HEK293 (cell line): ENCODE data around the gene HAND1.

ENCODE experiments used
- ZBTB1 ChIP-seq: fragments of 450-650 bp; formaldehyde crosslinking; IDR thresholded peaks from 2 replicates; pipeline ENCODE4 v1.5.1; 2016; ENCODE audit warnings: missing biosample characterization, missing genetic modification characterization
- ZFHX2 ChIP-seq: fragments of 450-650 bp; formaldehyde crosslinking; conservative IDR thresholded peaks from 2 replicates; pipeline ENCODE4 v1.5.1; 2016; ENCODE audit warnings: missing biosample characterization, missing genetic modification characterization
- ZNF138 ChIP-seq: fragments of 450-650 bp; formaldehyde crosslinking; IDR thresholded peaks from 2 replicates; pipeline ENCODE4 v1.5.1; 2016; ENCODE audit warnings: missing biosample characterization, missing genetic modification characterization, borderline replicate concordance
- ZNF155 ChIP-seq: fragments of 450-650 bp; formaldehyde crosslinking; IDR thresholded peaks from 2 replicates; pipeline ENCODE4 v1.5.1; 2016; ENCODE audit warnings: missing biosample characterization, missing genetic modification characterization
- ZNF174 ChIP-seq: fragments of 450-650 bp; formaldehyde crosslinking; IDR thresholded peaks from 2 replicates; pipeline ENCODE4 v1.5.0; 2017; ENCODE audit warnings: missing biosample characterization, mild to moderate bottlenecking, missing genetic modification characterization
- ZNF24 ChIP-seq: fragments of 450-650 bp; formaldehyde crosslinking; IDR thresholded peaks from 2 replicates; pipeline ENCODE4 v1.5.1; 2016; ENCODE audit warnings: missing biosample characterization, missing genetic modification characterization
- ZNF274 ChIP-seq, 2 experiments: fragments of 200-500 bp in 1 of 2; fragments of 450-650 bp in 1 of 2; sonication (Bioruptor generic) in 1 of 2; formaldehyde crosslinking in 1 of 2; IDR thresholded peaks; 2 replicates each; pipeline versions ENCODE4 v1.5.1 to v1.6.1; 2014 to 2016; ENCODE audit warnings: borderline replicate concordance in 1 of 2, inconsistent platforms in 1 of 2, low read length in 1 of 2, missing biosample characterization in 1 of 2, missing genetic modification characterization in 1 of 2
- ZNF324 ChIP-seq: fragments of 450-650 bp; formaldehyde crosslinking; IDR thresholded peaks from 2 replicates; pipeline ENCODE4 v1.5.1; 2016; ENCODE audit warnings: missing biosample characterization, missing genetic modification characterization
- ZNF521 ChIP-seq: fragments of 450-650 bp; formaldehyde crosslinking; IDR thresholded peaks from 2 replicates; pipeline ENCODE4 v1.5.1; 2017; ENCODE audit warnings: missing biosample characterization, mild to moderate bottlenecking, missing genetic modification characterization
- ZNF544 ChIP-seq: fragments of 450-650 bp; formaldehyde crosslinking; IDR thresholded peaks from 2 replicates; pipeline ENCODE4 v1.5.0; 2017; ENCODE audit warnings: missing biosample characterization, missing genetic modification characterization
- ZNF629 ChIP-seq: fragments of 450-650 bp; formaldehyde crosslinking; IDR thresholded peaks from 2 replicates; pipeline ENCODE4 v1.5.1; 2017; ENCODE audit warnings: missing biosample characterization, missing genetic modification characterization
- ZNF768 ChIP-seq: fragments of 450-650 bp; formaldehyde crosslinking; IDR thresholded peaks from 2 replicates; pipeline ENCODE4 v1.5.1; 2018; ENCODE audit warnings: missing biosample characterization, mild to moderate bottlenecking, missing genetic modification characterization
- TF ChIP-seq, protein P1 (sequence below): fragments of 450-650 bp; formaldehyde crosslinking; IDR thresholded peaks from 2 replicates; pipeline ENCODE4 v1.5.1; 2016; ENCODE audit warnings: missing biosample characterization, missing genetic modification characterization
- TF ChIP-seq, protein P2 (sequence below): fragments of 450-650 bp; formaldehyde crosslinking; IDR thresholded peaks from 2 replicates; pipeline ENCODE4 v1.5.1; 2016; ENCODE audit warnings: missing biosample characterization, missing genetic modification characterization

DNA sequence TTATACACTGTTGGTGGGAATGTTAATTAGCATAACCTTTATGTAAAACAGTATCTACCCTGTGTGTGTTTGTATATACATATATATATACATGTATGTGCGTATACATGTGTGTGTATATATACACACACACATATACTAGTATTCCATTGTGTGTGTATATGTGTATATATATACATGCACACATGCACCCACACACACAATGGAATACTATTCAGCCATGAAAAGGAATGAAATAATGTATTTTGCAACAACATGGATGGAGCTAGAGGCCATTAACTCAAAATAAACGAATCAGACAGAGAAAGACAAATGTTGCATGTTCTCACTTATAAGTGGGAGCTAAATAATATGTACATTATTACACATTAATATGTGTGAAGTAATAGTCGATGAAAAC lies 49.8 kb downstream of the HAND1 start:
- TF ChIP-seq ZNF24 (tag by site-specific recombination) (no peak), ZNF274 (IDR thresholded peaks at IDR 0.05; ENCODE audit: low read length) (no peak), ZNF274 (tag by site-specific recombination; IDR thresholded peaks at IDR 0.05; ENCODE audit: borderline replicate concordance) (no peak), ZNF155 (no peak), ZNF768 (tag by site-specific recombination) (no peak), ZNF174 (tag by site-specific recombination) (no peak), ZFHX2 (tag by site-specific recombination) (no peak), ZNF521 (tag by site-specific recombination) (no peak), ZNF544 (tag by site-specific recombination) (no peak), ZNF138 (tag by site-specific recombination) (no peak), ZNF324 (tag by site-specific recombination) (no peak), ZNF629 (tag by site-specific recombination) (no peak), ZBTB1 (tag by site-specific recombination) (no peak)
- TF ChIP-seq, protein P1, sequence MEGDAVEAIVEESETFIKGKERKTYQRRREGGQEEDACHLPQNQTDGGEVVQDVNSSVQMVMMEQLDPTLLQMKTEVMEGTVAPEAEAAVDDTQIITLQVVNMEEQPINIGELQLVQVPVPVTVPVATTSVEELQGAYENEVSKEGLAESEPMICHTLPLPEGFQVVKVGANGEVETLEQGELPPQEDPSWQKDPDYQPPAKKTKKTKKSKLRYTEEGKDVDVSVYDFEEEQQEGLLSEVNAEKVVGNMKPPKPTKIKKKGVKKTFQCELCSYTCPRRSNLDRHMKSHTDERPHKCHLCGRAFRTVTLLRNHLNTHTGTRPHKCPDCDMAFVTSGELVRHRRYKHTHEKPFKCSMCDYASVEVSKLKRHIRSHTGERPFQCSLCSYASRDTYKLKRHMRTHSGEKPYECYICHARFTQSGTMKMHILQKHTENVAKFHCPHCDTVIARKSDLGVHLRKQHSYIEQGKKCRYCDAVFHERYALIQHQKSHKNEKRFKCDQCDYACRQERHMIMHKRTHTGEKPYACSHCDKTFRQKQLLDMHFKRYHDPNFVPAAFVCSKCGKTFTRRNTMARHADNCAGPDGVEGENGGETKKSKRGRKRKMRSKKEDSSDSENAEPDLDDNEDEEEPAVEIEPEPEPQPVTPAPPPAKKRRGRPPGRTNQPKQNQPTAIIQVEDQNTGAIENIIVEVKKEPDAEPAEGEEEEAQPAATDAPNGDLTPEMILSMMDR (tag by site-specific recombination): no peak
- TF ChIP-seq, protein P2, sequence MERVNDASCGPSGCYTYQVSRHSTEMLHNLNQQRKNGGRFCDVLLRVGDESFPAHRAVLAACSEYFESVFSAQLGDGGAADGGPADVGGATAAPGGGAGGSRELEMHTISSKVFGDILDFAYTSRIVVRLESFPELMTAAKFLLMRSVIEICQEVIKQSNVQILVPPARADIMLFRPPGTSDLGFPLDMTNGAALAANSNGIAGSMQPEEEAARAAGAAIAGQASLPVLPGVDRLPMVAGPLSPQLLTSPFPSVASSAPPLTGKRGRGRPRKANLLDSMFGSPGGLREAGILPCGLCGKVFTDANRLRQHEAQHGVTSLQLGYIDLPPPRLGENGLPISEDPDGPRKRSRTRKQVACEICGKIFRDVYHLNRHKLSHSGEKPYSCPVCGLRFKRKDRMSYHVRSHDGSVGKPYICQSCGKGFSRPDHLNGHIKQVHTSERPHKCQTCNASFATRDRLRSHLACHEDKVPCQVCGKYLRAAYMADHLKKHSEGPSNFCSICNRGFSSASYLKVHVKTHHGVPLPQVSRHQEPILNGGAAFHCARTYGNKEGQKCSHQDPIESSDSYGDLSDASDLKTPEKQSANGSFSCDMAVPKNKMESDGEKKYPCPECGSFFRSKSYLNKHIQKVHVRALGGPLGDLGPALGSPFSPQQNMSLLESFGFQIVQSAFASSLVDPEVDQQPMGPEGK (tag by site-specific recombination): no peak
